Naive thymus-derived CD4-positive, alpha-beta T cell (primary cell): ENCODE measurements around the gene SMARCD2. TPM values are rescaled to one million over a fixed set of nuclear protein-coding genes. Genes with fewer than 3 reads are reported as not detected.
"Not testable (repeated sequence)": the region's sequence is repeated elsewhere in the genome, so short reads cannot be mapped to it uniquely, and the experiment has no call there.

Experiments
- ATAC-seq: fragments of 150-1000 bp; cut with Tn5 transposase; 2 replicates; pipeline ENCODE4 v1.10.0; 2021; ENCODE audit warnings: mild to moderate bottlenecking, moderate library complexity
- CTCF ChIA-PET: fragments of 350-600 bp; sonication (Branson Sonifier 250); formaldehyde crosslinking; loops from one replicate; lab custom pipeline; 2021; ENCODE audit warnings: antibody characterized with exemption; lab: Charles Lee
- POLR2A ChIA-PET: fragments of 350-600 bp; sonication (Branson Sonifier 250); formaldehyde crosslinking; loops from one replicate; lab custom pipeline; 2021; ENCODE audit warnings: antibody characterized with exemption, inconsistent platforms; lab: Charles Lee
- DNase-seq, 9 donors: peaks; one replicate each; pipeline versions ENCODE4 v3.0.0 to v3.0.0-alpha.2; 2020 to 2022; ENCODE audit warnings: mixed read lengths in 1 of 9
- H3K27ac ChIP-seq: one replicate; pipeline ENCODE4 v1.7.0; 2013; ENCODE audit warnings: mild to moderate bottlenecking, low read depth, low read length, moderate library complexity
- H3K27me3 ChIP-seq, 2 donors: one replicate each; pipeline ENCODE4 v1.7.0; 2013; ENCODE audit warnings: low read length in 2 of 2, mild to moderate bottlenecking in 2 of 2, moderate library complexity in 2 of 2; ENCODE audit not compliant: control insufficient read depth in 2 of 2, insufficient read depth in 2 of 2
- H3K36me3 ChIP-seq, 3 experiments: 1 replicate in 2 of 3; 2 replicates in 1 of 3; pipeline ENCODE4 v1.7.0; 2013; ENCODE audit warnings: low read length in 3 of 3, mild to moderate bottlenecking in 3 of 3, moderate library complexity in 1 of 3; ENCODE audit not compliant: insufficient read depth in 3 of 3, control insufficient read depth in 2 of 3
- H3K4me1 ChIP-seq, 2 donors: one replicate each; pipeline ENCODE4 v1.7.0; 2013; ENCODE audit warnings: low read length in 2 of 2, mild to moderate bottlenecking in 2 of 2, moderate library complexity in 1 of 2; ENCODE audit not compliant: control insufficient read depth in 2 of 2, insufficient read depth in 2 of 2
- H3K4me3 ChIP-seq: 2 replicates; pipeline ENCODE4 v1.7.0; 2013; ENCODE audit warnings: mild to moderate bottlenecking, low read length
- H3K9me3 ChIP-seq, 3 experiments: 1 replicate in 2 of 3; 2 replicates in 1 of 3; pipeline ENCODE4 v1.7.0; 2013; ENCODE audit warnings: low read length in 3 of 3; ENCODE audit not compliant: control insufficient read depth in 2 of 3
- H3K27ac Mint-ChIP-seq, 9 donors: one replicate each; pipeline ENCODE4 v1.8.0; 2020 to 2022; ENCODE audit warnings: mixed read lengths in 9 of 9, mild to moderate bottlenecking in 8 of 9, moderate library complexity in 5 of 9, inconsistent platforms in 2 of 9
- H3K27me3 Mint-ChIP-seq, 5 donors: one replicate each; pipeline ENCODE4 v1.8.0; 2021 to 2022; ENCODE audit warnings: mixed read lengths in 5 of 5, mild to moderate bottlenecking in 1 of 5
- H3K36me3 Mint-ChIP-seq, 5 donors: one replicate each; pipeline ENCODE4 v1.8.0; 2020 to 2022; ENCODE audit warnings: mixed read lengths in 5 of 5, mild to moderate bottlenecking in 3 of 5, inconsistent platforms in 1 of 5
- H3K4me1 Mint-ChIP-seq, 7 donors: one replicate each; pipeline ENCODE4 v1.8.0; 2020 to 2022; ENCODE audit warnings: mixed read lengths in 7 of 7, mild to moderate bottlenecking in 3 of 7, inconsistent platforms in 1 of 7
- H3K4me3 Mint-ChIP-seq, 10 donors: one replicate each; pipeline ENCODE4 v1.8.0; 2020 to 2022; ENCODE audit warnings: mild to moderate bottlenecking in 10 of 10, mixed read lengths in 10 of 10, moderate library complexity in 6 of 10, inconsistent platforms in 2 of 10
- H3K9me3 Mint-ChIP-seq, 11 donors: one replicate each; pipeline ENCODE4 v1.8.0; 2020 to 2022; ENCODE audit warnings: mixed read lengths in 11 of 11, mild to moderate bottlenecking in 4 of 11, inconsistent platforms in 1 of 11, moderate library complexity in 1 of 11
- intact Hi-C, 2 donors: fragments of 100-400 bp; cut with micrococcal nuclease; formaldehyde crosslinking; loops; one replicate each; pipeline ENCODE4 v1.15.1; 2023
- polyA plus RNA-seq, 2 donors: library from polyadenylated mRNA; unstranded; fragments of 300-500 nt; fragmentation: Illumina TruSeq; gene quantifications; one replicate each; pipeline ENCODE4 v1.2.3, GENCODE V29; 2021
- total RNA-seq, 6 experiments: library from RNA in 5 of 6; stranded (reverse) in 5 of 6; gene quantifications; 1 replicate in 5 of 6; 2 replicates in 1 of 6; pipeline ENCODE4 v1.2.3 and lab custom pipeline; 2021 to 2026

Gene SMARCD2
- total and polyA plus RNA-seq, 7 experiments from 2014 or later, result 61.5 to 148 (median 109) TPM

DNA sequence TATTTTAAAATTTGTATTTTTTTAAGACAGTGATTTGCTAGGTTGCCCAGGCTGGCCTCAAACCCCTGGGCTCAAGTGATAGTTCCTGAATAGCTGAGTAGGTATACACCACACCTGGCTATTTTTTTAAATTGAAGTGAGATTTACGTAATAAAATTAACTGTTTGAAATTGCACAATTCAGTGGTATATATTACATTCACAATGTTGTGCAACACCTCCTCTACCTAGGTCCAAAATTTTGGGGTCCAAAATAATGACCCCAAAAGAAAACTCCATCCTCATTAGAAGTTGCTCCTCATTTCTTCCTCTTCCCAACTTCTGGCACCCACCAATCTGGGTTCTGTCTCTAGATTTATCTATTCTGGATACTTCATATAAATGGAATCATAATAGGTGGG lies 3.0 kb upstream of the SMARCD2 start:
- no peak overlapping the region for H3K27ac ChIP-seq
- peaks cover 15 to 22% of the 10 kb centered on the region in 2 donors for H3K4me1 ChIP-seq
- no peaks in the 10 kb centered on the region for H3K27me3 ChIP-seq
- peaks cover 0 to 10% (median 0%) of the 10 kb centered on the region in 5 donors for H3K36me3 Mint-ChIP-seq
- DNase-seq, result no peak
- intact Hi-C loops, result loop anchor here (5.0 to 10.0 kb wide), 2 partner anchors 241 to 418 kb away; partner anchors contain the start of gene TACO1 (in 1 of the 2)
- peaks cover 0 to 5% (median 0%) of the 10 kb centered on the region in 5 donors for H3K27me3 Mint-ChIP-seq
- peak overlapping the region in 1 of 10 donors; percentile 1 for H3K4me3 Mint-ChIP-seq
- no peaks in the 10 kb centered on the region for H3K9me3 ChIP-seq
- POLR2A ChIA-PET, result interaction anchor here (1.0 to 13.5 kb wide), 3 partner anchors 17 to 103 kb away, joined by 3 to 204 read pairs (median 6); partner anchors contain the start of genes CCDC47, DDX42, FTSJ3 and PSMC5
- ATAC-seq, result no peak
- CTCF ChIA-PET, result interaction anchor here (0.7 kb wide), 1 partner anchor 55 kb away, joined by 4 read pairs; no protein-coding TSS in a partner anchor
- H3K4me1 Mint-ChIP-seq, result peaks cover 28 to 43% (median 41%) of the 10 kb centered on the region in 7 donors
- H3K9me3 Mint-ChIP-seq, result peaks cover 0 to 5% (median 0%) of the 10 kb centered on the region in 11 donors
- H3K36me3 ChIP-seq, result peaks cover 0 to 3% (median 0%) of the 10 kb centered on the region in 3 experiments
- H3K27ac Mint-ChIP-seq, result peak overlapping the region in 5 of 9 donors; percentile 2 to 71 (median 37)
- no peak overlapping the region for H3K4me3 ChIP-seq

DNA sequence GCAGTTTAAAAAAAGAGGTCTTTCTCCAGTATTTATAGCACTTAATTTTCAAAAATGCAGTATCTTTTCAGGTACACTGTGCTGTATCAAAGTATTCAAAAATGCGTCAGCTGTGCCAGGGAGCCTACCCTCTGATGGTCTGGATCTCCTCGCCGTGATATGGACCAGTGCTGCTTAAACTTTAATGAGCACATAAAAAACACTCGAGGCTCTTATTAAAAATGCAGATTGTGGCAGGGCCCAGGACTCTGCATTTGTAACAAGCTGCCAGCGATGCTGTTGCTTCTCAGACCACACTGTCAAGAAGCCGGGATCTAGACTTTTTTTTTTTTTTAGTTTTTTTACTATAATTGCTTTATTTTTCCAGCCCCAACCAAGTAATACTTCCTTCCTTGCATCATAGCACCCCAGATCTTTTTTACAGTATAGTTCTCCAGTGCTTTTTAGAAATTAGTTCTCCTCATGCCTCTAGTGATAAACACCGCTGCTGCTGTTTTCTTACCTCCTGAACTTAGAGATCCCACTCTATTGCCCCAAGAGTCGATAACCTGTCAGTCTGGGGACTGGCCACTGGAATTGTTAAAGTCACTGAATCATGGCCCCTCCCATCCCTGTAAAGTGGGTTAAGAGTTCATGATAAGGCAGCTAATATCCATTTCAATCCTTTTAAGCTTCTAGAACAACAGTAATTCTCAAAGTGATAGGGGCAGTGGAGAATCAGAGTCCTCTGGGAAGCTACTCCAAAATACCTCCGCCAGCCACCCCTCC lies 1.6 kb upstream of the SMARCD2 start:
- Mint-ChIP-seq H3K4me3 (peak overlapping the region; percentile 84 to 98 (median 88)), H3K4me1 (peaks cover 30 to 50% (median 44%) of the 10 kb centered on the region in 7 donors), H3K36me3 (peaks cover 0 to 9% (median 0%) of the 10 kb centered on the region in 5 donors), H3K27me3 (no peaks in the 10 kb centered on the region), H3K27ac (peak overlapping the region; percentile 83 to 95 (median 92)), H3K9me3 (peaks cover 0 to 5% (median 0%) of the 10 kb centered on the region in 11 donors)
- Histone ChIP-seq H3K36me3 (peaks cover 0 to 3% (median 0%) of the 10 kb centered on the region in 3 experiments), H3K9me3 (no peaks in the 10 kb centered on the region), H3K27me3 (no peaks in the 10 kb centered on the region), H3K4me3 (peak overlapping the region; percentile 87), H3K27ac (peak overlapping the region; percentile 96), H3K4me1 (peaks cover 27 to 34% of the 10 kb centered on the region in 2 donors)
- no peak for ATAC-seq
- POLR2A ChIA-PET, result interaction anchor here (0.6 to 13.5 kb wide), 14 partner anchors 9 to 1000 kb away, joined by 3 to 204 read pairs (median 6); partner anchors contain the start of genes CCDC47, DDX42, FTSJ3 and ICAM2
- CTCF ChIA-PET, result interaction anchor here (0.6 to 0.9 kb wide), 2 partner anchors 7 to 16 kb away, joined by 4 to 6 read pairs; no protein-coding TSS in a partner anchor
- intact Hi-C loops, result loop anchor here (1.0 to 10.0 kb wide), 17 partner anchors 12 to 818 kb away; partner anchors contain the start of genes CCDC47 (in 2 of the 2), CEP95 (in 2 of the 2), DCAF7 (in 2 of the 2) and DDX5 (in 2 of the 2)
- no peak for DNase-seq

DNA sequence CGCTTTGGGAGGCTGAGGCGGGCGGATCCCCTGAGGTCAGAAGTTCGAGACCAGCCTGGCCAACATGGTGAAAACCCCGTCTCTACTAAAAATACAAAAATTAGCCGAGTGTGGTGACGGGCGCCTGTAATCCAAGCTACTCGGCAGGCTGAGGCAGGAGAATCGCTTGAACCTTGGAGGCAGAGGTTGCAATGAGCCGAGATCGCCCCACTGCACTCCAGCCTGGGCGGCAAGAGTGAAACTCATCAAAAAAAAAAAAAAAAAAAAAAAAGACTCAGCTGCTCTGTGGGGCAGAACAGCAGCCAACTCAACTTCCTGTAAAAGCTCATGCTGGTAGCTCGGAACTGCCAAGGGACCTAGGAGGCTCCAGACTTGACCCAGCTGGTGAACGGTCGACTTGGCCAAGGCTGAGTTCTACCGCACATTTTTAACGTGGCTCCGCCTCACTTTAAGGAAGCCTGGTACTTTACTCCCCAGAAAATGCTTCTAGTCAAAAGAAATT lies 953 bp upstream of the SMARCD2 start:
- peak overlapping the region; percentile 84 to 98 (median 88) for H3K4me3 Mint-ChIP-seq
- Histone ChIP-seq H3K27ac (peak overlapping the region; percentile 96), H3K4me3 (peak overlapping the region; percentile 87), H3K4me1 (peaks cover 33 to 38% of the 10 kb centered on the region in 2 donors)
- H3K27me3 ChIP-seq, H3K9me3 Mint-ChIP-seq, H3K36me3 Mint-ChIP-seq, H3K9me3 ChIP-seq, H3K36me3 ChIP-seq, H3K27me3 Mint-ChIP-seq: not testable (repeated sequence)
- peak in 5 of 9 donors; percentile 31 to 60 (median 34) for DNase-seq
- peak; percentile 10 for ATAC-seq
- intact Hi-C loops, result loop anchor here (1.0 to 10.0 kb wide), 17 partner anchors 11 to 819 kb away; partner anchors contain the start of genes CCDC47 (in 2 of the 2), CEP95 (in 2 of the 2), DCAF7 (in 2 of the 2) and DDX5 (in 2 of the 2)
- ChIA-PET POLR2A (interaction anchor here (0.6 to 13.5 kb wide), 17 partner anchors 8 to 999 kb away, joined by 3 to 204 read pairs (median 5); partner anchors contain the start of genes CCDC47, DDX42, FTSJ3 and ICAM2), CTCF (interaction anchor here (0.6 to 0.9 kb wide), 2 partner anchors 8 to 15 kb away, joined by 4 to 6 read pairs; no protein-coding TSS in a partner anchor)
- peak overlapping the region; percentile 83 to 95 (median 92) for H3K27ac Mint-ChIP-seq
- H3K4me1 Mint-ChIP-seq, result peaks cover 28 to 52% (median 44%) of the 10 kb centered on the region in 7 donors

DNA sequence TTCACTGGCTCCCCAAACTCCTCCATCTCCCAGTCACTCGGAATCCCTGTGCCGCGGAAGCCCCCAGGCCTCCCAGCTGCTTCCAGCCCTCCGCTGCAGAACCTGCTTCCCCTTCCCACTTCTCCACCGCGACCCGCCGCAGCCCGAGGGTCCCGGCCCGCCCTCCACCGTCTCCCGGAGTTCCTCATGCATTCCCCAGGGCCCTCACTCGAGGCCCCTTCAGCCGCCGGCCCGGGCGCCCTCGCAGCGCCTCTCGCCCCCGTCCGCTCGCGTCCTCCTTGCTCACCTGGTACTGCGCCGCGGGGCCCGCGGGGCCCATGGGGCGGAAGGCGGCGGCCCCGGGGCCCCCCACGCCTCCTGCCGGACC lies 329 bp downstream of the SMARCD2 start:
- ATAC-seq (peak; percentile 13), DNase-seq (peak in 1 of 9 donors; percentile 24)
- Mint-ChIP-seq H3K27ac (peak overlapping the region; percentile 84 to 95 (median 91)), H3K4me3 (peak overlapping the region; percentile 92 to 98 (median 95)), H3K27me3 (no peaks in the 10 kb centered on the region), H3K36me3 (peaks cover 0 to 3% (median 0%) of the 10 kb centered on the region in 5 donors), H3K9me3 (no peaks in the 10 kb centered on the region), H3K4me1 (peaks cover 24 to 48% (median 43%) of the 10 kb centered on the region in 7 donors)
- H3K27me3 ChIP-seq, result no peaks in the 10 kb centered on the region
- H3K9me3 ChIP-seq, result no peaks in the 10 kb centered on the region
- peak overlapping the region; percentile 87 for H3K4me3 ChIP-seq
- peak overlapping the region; percentile 96 for H3K27ac ChIP-seq
- peaks cover 0 to 15% (median 0%) of the 10 kb centered on the region in 3 experiments for H3K36me3 ChIP-seq
- intact Hi-C loops, result loop anchor here (1.0 to 10.0 kb wide), 7 partner anchors 142 to 820 kb away; partner anchors contain the start of genes CYB561 (in 1 of the 2), DCAF7 (in 1 of the 2), LIMD2 (in 1 of the 2) and SMURF2 (in 1 of the 2)
- H3K4me1 ChIP-seq, result peaks cover 34 to 36% of the 10 kb centered on the region in 2 donors
- CTCF ChIA-PET, result interaction anchor here (0.8 kb wide), 1 partner anchor 140 kb away, joined by 3 read pairs; no protein-coding TSS in a partner anchor
- POLR2A ChIA-PET, result interaction anchor here (0.6 to 13.5 kb wide), 10 partner anchors 14 to 307 kb away, joined by 3 to 204 read pairs (median 5); partner anchors contain the start of genes CCDC47, DDX42, FTSJ3 and LIMD2

DNA sequence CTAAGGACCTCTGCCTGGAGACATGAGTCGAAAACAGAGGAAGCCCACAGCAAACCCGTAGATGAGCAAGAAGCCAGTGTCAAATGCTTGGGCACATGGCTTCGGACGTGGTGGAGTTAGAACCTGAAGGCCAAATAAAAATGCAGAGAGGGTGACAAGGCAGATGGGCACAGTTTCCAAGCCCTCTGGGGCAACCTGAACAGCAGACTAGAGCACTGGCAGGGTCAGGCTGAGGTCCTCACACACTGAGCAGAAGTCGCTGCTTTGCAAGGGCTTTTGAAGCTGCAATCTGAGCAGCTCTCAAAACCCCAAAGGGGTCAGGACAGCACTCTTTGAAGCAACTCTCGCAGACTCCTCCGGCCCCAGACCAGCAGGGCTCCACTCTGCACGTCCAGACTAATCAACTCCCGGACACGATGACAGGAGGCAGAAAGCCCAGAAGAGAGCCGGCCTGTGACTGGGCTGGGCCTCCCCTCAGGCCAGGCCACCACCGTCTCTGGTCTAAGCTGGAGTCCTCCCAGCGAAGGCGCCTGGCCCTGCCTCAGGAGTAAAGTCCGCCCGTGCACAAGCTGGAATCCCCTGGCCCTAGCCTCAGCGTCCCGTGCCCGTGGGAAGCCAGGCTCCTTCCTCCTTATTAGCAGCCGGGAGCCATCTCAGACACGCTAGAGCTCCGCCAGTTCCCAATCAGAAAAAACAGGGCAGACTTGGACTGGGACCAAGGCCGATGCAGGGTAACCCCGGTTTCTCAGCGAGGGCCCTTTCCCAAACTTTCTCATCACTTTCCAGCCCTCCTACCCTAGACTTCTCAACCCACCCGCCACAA lies 924 bp downstream of the SMARCD2 start:
- Mint-ChIP-seq H3K9me3 (no peaks in the 10 kb centered on the region), H3K36me3 (peaks cover 0 to 7% (median 3%) of the 10 kb centered on the region in 5 donors), H3K27me3 (no peaks in the 10 kb centered on the region), H3K27ac (peak overlapping the region; percentile 84 to 95 (median 91)), H3K4me3 (peak overlapping the region; percentile 92 to 98 (median 95)), H3K4me1 (peaks cover 24 to 53% (median 49%) of the 10 kb centered on the region in 7 donors)
- H3K9me3 ChIP-seq, result no peaks in the 10 kb centered on the region
- H3K4me3 ChIP-seq, result peak overlapping the region; percentile 87
- ATAC-seq (no peak), DNase-seq (no peak)
- peaks cover 34 to 36% of the 10 kb centered on the region in 2 donors for H3K4me1 ChIP-seq
- ChIA-PET CTCF (interaction anchor here (0.8 to 1.3 kb wide), 2 partner anchors 72 to 139 kb away, joined by 3 read pairs; no protein-coding TSS in a partner anchor), POLR2A (interaction anchor here (0.6 to 13.5 kb wide), 13 partner anchors 14 to 1349 kb away, joined by 3 to 204 read pairs (median 4); partner anchors contain the start of genes CCDC47, DDX42, FTSJ3 and LIMD2)
- H3K36me3 ChIP-seq, result peaks cover 0 to 21% (median 0%) of the 10 kb centered on the region in 3 experiments
- H3K27me3 ChIP-seq, result no peaks in the 10 kb centered on the region
- H3K27ac ChIP-seq, result peak overlapping the region; percentile 96
- intact Hi-C loops, result loop anchor here (1.0 to 10.0 kb wide), 7 partner anchors 141 to 821 kb away; partner anchors contain the start of genes CYB561 (in 1 of the 2), DCAF7 (in 1 of the 2), LIMD2 (in 1 of the 2) and SMURF2 (in 1 of the 2)
